AG04450 (cell line): ENCODE data around the gene FSHR. TPM values are rescaled to one million over a fixed set of nuclear protein-coding genes. Genes with fewer than 3 reads are reported as not detected.

Experiments used
- CTCF ChIA-PET: fragments of 300-600, 350-600 bp; formaldehyde crosslinking; extraction: SDS; loops from one replicate; lab custom pipeline; 2022; ENCODE audit warnings: antibody characterized with exemption, inconsistent platforms; lab: Charles Lee
- POLR2A ChIA-PET: fragments of 350-600 bp; formaldehyde crosslinking; extraction: SDS; loops from one replicate; lab custom pipeline; 2021; ENCODE audit warnings: antibody characterized with exemption, inconsistent platforms; lab: Yijun Ruan, JAX
- DNase-seq: peaks from one replicate; pipeline ENCODE4 v3.0.0-alpha.2; 2011; ENCODE audit warnings: low read depth, low spot score
- H3K27ac ChIP-seq: one replicate; pipeline ENCODE4 v1.5.1; 2012; ENCODE audit warnings: low read depth, low read length, control low read depth
- H3K27me3 ChIP-seq: one replicate; pipeline ENCODE4 v1.6.0; 2012; ENCODE audit warnings: low read length; ENCODE audit not compliant: control insufficient read depth, insufficient read depth
- H3K4me3 ChIP-seq: 2 replicates; pipeline ENCODE4 v1.5.1; 2011; ENCODE audit warnings: mild to moderate bottlenecking, low read depth, low read length, control low read depth
- H3K9me3 ChIP-seq: 2 replicates; pipeline ENCODE4 v1.5.1; 2012; ENCODE audit warnings: low read length; ENCODE audit not compliant: control insufficient read depth, insufficient read depth
- CTCF ChIP-seq: IDR thresholded peaks from 2 replicates; pipeline ENCODE4 v1.5.1; 2011; ENCODE audit warnings: low read depth, low read length, control low read depth, inconsistent platforms
- polyA plus RNA-seq: library from polyadenylated mRNA; depleted of rRNA; stranded (reverse); fragments of >200 nt; gene quantifications from 2 replicates; pipeline ENCODE4 v1.2.3, GENCODE V29; 2011

FSHR gene
- polyA plus RNA-seq, 1 experiment: not detected

- no peak overlapping the region for H3K27ac ChIP-seq
- no peaks in the 10 kb centered on the region for H3K27me3 ChIP-seq
- no peaks in the 10 kb centered on the region; the same call in 1 of the 2 replicates for H3K9me3 ChIP-seq
- CTCF ChIA-PET: no interaction called here
- POLR2A ChIA-PET: no interaction called here
- no peak overlapping the region for H3K4me3 ChIP-seq
- DNase-seq: no peak
- no peak for TF ChIP-seq CTCF
Measured at GRCh38 chr2:49110571-49110970, 43.7 kb downstream of the FSHR start.

GRCh38 chr2:49108851-49109250 is 45.5 kb downstream of the FSHR start:
- ChIA-PET POLR2A (no interaction called here), CTCF (no interaction called here)
- no peak for TF ChIP-seq CTCF
- no peaks in the 10 kb centered on the region for H3K27me3 ChIP-seq
- no peak overlapping the region for H3K4me3 ChIP-seq
- DNase-seq: no peak
- H3K27ac ChIP-seq: no peak overlapping the region
- H3K9me3 ChIP-seq: no peaks in the 10 kb centered on the region; the same call in 1 of the 2 replicates

- H3K4me3 ChIP-seq: no peak overlapping the region
- ChIA-PET POLR2A (no interaction called here), CTCF (no interaction called here)
- no peaks in the 10 kb centered on the region for H3K27me3 ChIP-seq
- no peaks in the 10 kb centered on the region; the same call in 1 of the 2 replicates for H3K9me3 ChIP-seq
- H3K27ac ChIP-seq: no peak overlapping the region
- DNase-seq: no peak
- TF ChIP-seq CTCF: no peak
Measured at GRCh38 chr2:49108436-49108835, 45.9 kb downstream of the FSHR start.

- ChIA-PET POLR2A (no interaction called here), CTCF (no interaction called here)
- Histone ChIP-seq H3K27ac (no peak overlapping the region), H3K27me3 (no peaks in the 10 kb centered on the region), H3K4me3 (no peak overlapping the region), H3K9me3 (no peaks in the 10 kb centered on the region)
- DNase-seq: no peak
- TF ChIP-seq CTCF: no peak
Measured at GRCh38 chr2:49105506-49105905, 48.8 kb downstream of the FSHR start.

- H3K27ac ChIP-seq: no peak overlapping the region
- DNase-seq: no peak
- no peak for TF ChIP-seq CTCF
- H3K4me3 ChIP-seq: no peak overlapping the region
- POLR2A ChIA-PET: no interaction called here
- CTCF ChIA-PET: no interaction called here
- H3K9me3 ChIP-seq: no peaks in the 10 kb centered on the region
- H3K27me3 ChIP-seq: no peaks in the 10 kb centered on the region
Measured at GRCh38 chr2:49102146-49102545, 52.2 kb downstream of the FSHR start.
